Right lobe of liver (tissue), 6 donors: ENCODE measurements around the gene ZNF628. TPM values are rescaled to one million over a fixed set of nuclear protein-coding genes. Genes with fewer than 3 reads are reported as not detected.

Source experiments
- ATAC-seq, 4 donors: fragments of 200-7000 bp; cut with Tn5 transposase; one replicate each; pipeline ENCODE4 v1.9.1; 2020; ENCODE audit warnings: mild to moderate bottlenecking in 4 of 4, moderate library complexity in 4 of 4
- DNase-seq, 3 donors: peaks; one replicate each; pipeline ENCODE4 v3.0.0-alpha.2; 2020
- H3K27ac ChIP-seq, 3 donors: fragments of 200-600 bp; one replicate each; pipeline ENCODE4 v1.8.0; 2022
- H3K27me3 ChIP-seq, 2 donors: fragments of 200-600 bp; one replicate each; pipeline ENCODE4 v1.8.0; 2022
- H3K36me3 ChIP-seq, 4 donors: fragments of 200-600 bp; sonication (generic) in 1 of 4; one replicate each; pipeline versions ENCODE4 v1.5.1 to v1.8.0; 2017 to 2022; ENCODE audit warnings: control low read depth in 1 of 4
- H3K4me1 ChIP-seq, 4 donors: fragments of 200-600 bp; sonication (generic) in 1 of 4; one replicate each; pipeline versions ENCODE4 v1.5.1 to v1.8.0; 2017 to 2022; ENCODE audit warnings: control low read depth in 1 of 4
- H3K4me3 ChIP-seq, 3 donors: fragments of 200-600 bp; one replicate each; pipeline ENCODE4 v1.8.0; 2022
- H3K9me3 ChIP-seq, 4 donors: fragments of 200-600 bp; sonication (generic) in 1 of 4; one replicate each; pipeline versions ENCODE4 v1.5.1 to v1.8.0; 2017 to 2022; ENCODE audit warnings: control low read depth in 1 of 4
- POLR2A ChIP-seq: fragments of 450-650 bp; IDR thresholded peaks from one replicate; pipeline ENCODE4 v1.6.1; 2017; ENCODE audit warnings: antibody characterized with exemption, mild to moderate bottlenecking
- WGBS: methylation state at CpG from one replicate; pipeline ENCODE4 v1.1.6; 2018; ENCODE audit warnings: low coverage, low lambda C conversion rate; ENCODE audit not compliant: insufficient coverage; ENCODE audit errors: missing lambda C conversion rate; 5-methylcytosine and 5-hydroxymethylcytosine counted together
- intact Hi-C, 2 donors: fragments of 100-400 bp; cut with DNase I; formaldehyde crosslinking; loops; one replicate each; pipeline versions ENCODE4 v1.11.2 to v1.14.1; 2022
- total RNA-seq, 6 experiments: library from RNA; depleted of rRNA in 2 of 6; stranded (reverse); fragments of >200 nt in 2 of 6; fragmentation: NEBNext Ultra II Directional in 3 of 6; extraction: Animal tissue kit (Norgen Biotek cat#: 25700) in 3 of 6; gene quantifications; one replicate each; pipeline versions ENCODE4 v1.1.0 to v1.2.4, GENCODE V29; 2016 to 2023
- TF ChIP-seq, protein P1 (sequence below), 4 donors: fragments of 200-600 bp in 3 of 4; fragments of 450-650 bp in 1 of 4; IDR thresholded peaks; one replicate each; pipeline versions ENCODE4 v1.5.1 to v1.8.0; 2016 to 2022; ENCODE audit warnings: antibody characterized with exemption in 4 of 4, mild to moderate bottlenecking in 2 of 4
- donor health status: DM: no; HTN: yes; CAD: no.
- donor health status: DM: no; HTN: no; CAD: no.
- donor health status: DM: no; HTN: no; CAD: no.
- donor health status: DM: no; HTN: yes; CAD: no.
- donor health status: DM: no; HTN: yes; CAD: no.

Gene ZNF628
- total RNA-seq, 6 experiments from 2014 or later = 3.4 to 9.2 (median 4.4) TPM

DNA sequence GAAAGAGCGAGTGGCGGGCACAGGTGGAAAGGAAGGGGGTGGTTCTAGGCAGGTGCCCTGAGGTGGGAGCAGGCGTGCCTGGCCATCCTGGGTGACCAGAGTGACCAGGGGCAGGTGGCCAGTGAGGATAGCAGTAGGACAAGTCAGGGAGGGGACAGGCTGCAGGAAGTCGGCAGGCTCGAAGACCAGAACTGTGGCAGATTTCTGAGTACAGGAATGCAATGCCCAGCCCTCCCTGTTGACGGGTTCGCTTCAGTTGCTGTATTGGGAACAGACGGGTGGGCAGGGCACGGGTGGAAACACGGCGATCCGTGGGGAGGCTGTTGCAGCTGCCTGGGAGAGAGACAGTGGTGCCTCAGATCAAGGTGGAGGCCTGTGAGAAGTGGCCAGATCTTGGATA, 1.9 kb downstream of the ZNF628 start:
- no peaks in the 10 kb centered on the region for H3K27me3 ChIP-seq
- no peak for TF ChIP-seq POLR2A
- TF ChIP-seq, protein P1, sequence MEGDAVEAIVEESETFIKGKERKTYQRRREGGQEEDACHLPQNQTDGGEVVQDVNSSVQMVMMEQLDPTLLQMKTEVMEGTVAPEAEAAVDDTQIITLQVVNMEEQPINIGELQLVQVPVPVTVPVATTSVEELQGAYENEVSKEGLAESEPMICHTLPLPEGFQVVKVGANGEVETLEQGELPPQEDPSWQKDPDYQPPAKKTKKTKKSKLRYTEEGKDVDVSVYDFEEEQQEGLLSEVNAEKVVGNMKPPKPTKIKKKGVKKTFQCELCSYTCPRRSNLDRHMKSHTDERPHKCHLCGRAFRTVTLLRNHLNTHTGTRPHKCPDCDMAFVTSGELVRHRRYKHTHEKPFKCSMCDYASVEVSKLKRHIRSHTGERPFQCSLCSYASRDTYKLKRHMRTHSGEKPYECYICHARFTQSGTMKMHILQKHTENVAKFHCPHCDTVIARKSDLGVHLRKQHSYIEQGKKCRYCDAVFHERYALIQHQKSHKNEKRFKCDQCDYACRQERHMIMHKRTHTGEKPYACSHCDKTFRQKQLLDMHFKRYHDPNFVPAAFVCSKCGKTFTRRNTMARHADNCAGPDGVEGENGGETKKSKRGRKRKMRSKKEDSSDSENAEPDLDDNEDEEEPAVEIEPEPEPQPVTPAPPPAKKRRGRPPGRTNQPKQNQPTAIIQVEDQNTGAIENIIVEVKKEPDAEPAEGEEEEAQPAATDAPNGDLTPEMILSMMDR (IDR thresholded peaks at IDR 0.05) = no peak
- no peak overlapping the region for H3K4me3 ChIP-seq
- DNase-seq (no peak), ATAC-seq (no peak)
- peaks cover 0 to 6% (median 0%) of the 10 kb centered on the region in 4 donors for H3K36me3 ChIP-seq
- intact Hi-C loops = no loop called here
- no peaks in the 10 kb centered on the region for H3K9me3 ChIP-seq
- no peak overlapping the region for H3K27ac ChIP-seq
- H3K4me1 ChIP-seq = peaks cover 0 to 17% (median 4%) of the 10 kb centered on the region in 4 donors
- WGBS = 100% methylated on average over 4 of the region's 12 CpGs

DNA sequence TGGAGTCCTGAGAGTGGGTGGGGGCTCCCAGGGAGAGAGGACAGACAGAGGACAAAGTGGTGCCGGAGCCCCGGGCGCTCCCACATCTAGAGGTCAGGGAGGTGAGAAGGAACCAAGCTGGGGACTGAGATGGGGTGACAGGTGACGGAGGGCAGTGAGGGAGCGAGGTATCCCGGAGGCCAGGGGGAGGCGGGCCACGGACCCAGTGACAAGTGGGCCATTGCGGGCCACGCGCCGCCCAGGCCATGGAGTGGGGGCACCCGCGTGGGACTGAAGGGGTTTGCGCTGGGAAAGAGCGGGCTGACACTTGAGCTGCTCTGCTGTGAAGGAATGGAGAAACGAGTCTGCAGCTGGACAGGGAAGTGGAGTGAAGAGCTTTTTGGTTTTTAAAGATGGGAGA, 2.6 kb downstream of the ZNF628 start:
- Histone ChIP-seq H3K27me3 (no peaks in the 10 kb centered on the region), H3K4me3 (no peak overlapping the region), H3K27ac (no peak overlapping the region), H3K36me3 (peaks cover 0 to 6% (median 1%) of the 10 kb centered on the region in 4 donors), H3K4me1 (peaks cover 0 to 17% (median 4%) of the 10 kb centered on the region in 4 donors), H3K9me3 (no peaks in the 10 kb centered on the region)
- DNase-seq (no peak), ATAC-seq (no peak)
- intact Hi-C loops = no loop called here
- WGBS = 89% methylated on average over 14 of the region's 17 CpGs
- TF ChIP-seq, protein P1 (IDR thresholded peaks at IDR 0.05) = no peak
- TF ChIP-seq POLR2A = no peak

DNA sequence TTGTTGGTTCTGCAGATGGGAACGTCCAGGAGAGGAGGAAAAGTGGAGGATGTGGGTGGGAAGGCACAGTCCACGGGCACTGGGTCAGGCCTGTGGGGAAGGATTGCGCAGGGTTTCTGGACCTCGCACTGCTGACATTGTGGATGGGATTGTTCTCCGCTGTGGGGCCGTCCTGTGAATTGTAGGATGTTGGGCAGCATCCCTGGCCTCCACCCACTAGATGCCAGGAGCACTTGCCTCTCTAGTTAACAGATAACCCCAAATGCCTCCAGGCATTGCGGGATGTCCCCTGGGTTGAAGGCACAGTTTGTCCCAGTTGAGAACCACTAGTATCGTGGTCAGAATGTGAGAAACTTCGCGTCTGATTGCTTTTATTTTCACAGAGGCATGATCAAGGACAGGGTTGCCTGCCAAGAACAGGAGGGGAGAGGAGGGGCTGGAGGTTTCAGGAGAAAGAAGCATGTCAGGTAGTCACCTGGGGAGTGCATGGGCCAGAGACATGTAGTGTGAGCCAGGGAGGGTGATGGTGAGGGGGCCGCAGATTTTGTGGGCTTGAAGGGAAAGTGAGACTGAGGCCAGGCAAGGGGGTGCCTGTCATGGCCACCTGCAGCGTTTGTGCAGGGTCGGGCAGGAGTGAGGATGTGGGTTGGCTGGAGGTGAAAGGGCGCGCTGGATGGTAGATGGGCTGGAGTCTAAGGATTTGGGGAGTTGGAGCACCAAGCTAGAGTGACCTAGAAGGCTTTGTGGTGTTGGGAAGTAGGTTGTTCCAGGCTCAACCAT, 3.2 kb downstream of the ZNF628 start:
- DNase-seq (no peak), ATAC-seq (no peak)
- Histone ChIP-seq H3K36me3 (peaks cover 0 to 6% (median 1%) of the 10 kb centered on the region in 4 donors), H3K9me3 (no peaks in the 10 kb centered on the region), H3K4me3 (no peak overlapping the region), H3K27me3 (no peaks in the 10 kb centered on the region), H3K27ac (no peak overlapping the region), H3K4me1 (peaks cover 0 to 17% (median 6%) of the 10 kb centered on the region in 4 donors)
- TF ChIP-seq, protein P1 (IDR thresholded peaks at IDR 0.05) = no peak
- TF ChIP-seq POLR2A = no peak
- intact Hi-C loops = no loop called here
- 36% methylated on average over 11 of the region's 15 CpGs for WGBS

DNA sequence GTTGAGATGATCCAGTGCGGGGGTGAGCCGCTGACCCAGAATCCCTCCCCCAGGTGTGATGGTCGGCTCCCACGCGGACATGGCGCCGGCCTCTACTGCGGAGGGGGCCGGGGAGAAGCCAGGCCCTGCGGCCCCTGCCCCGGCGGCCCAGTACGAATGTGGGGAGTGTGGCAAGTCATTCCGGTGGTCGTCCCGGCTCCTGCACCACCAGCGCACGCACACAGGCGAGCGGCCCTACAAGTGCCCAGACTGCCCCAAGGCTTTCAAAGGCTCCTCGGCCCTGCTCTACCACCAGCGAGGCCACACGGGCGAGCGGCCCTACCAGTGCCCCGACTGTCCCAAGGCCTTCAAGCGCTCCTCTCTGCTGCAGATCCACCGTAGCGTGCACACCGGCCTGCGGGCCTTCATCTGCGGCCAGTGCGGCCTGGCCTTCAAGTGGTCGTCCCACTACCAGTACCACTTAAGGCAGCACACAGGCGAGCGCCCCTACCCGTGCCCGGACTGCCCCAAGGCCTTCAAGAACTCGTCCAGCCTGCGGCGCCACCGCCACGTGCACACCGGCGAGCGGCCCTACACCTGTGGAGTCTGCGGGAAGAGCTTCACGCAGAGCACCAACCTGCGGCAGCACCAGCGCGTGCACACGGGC, 4.9 kb downstream of the ZNF628 start:
- ATAC-seq (no peak), DNase-seq (no peak)
- TF ChIP-seq, protein P1 (IDR thresholded peaks at IDR 0.05) = no peak
- TF ChIP-seq POLR2A = no peak
- Histone ChIP-seq H3K4me1 (peaks cover 0 to 14% (median 4%) of the 10 kb centered on the region in 4 donors), H3K27ac (no peak overlapping the region), H3K36me3 (peaks cover 0 to 6% (median 1%) of the 10 kb centered on the region in 4 donors), H3K27me3 (no peaks in the 10 kb centered on the region), H3K9me3 (no peaks in the 10 kb centered on the region), H3K4me3 (no peak overlapping the region)
- WGBS = 60% methylated on average over 1 of the region's 52 CpGs
- intact Hi-C loops = no loop called here
